Liver (tissue), 3 donors: ENCODE measurements around the gene CD7.

Experiments used
- EGR1 ChIP-seq, 2 donors: IDR thresholded peaks; 2 replicates each; pipeline ENCODE4 v1.6.1; 2016 to 2018; ENCODE audit warnings: antibody characterized with exemption in 2 of 2, low read depth in 2 of 2
- GABPA ChIP-seq, 2 donors: IDR thresholded peaks in 1 of 2; conservative IDR thresholded peaks in 1 of 2; 2 replicates each; pipeline ENCODE4 v1.6.1; 2016; ENCODE audit warnings: antibody characterized with exemption in 2 of 2, mild to moderate bottlenecking in 1 of 2, moderate library complexity in 1 of 2
- JUND ChIP-seq, 2 donors: IDR thresholded peaks; 2 replicates each; pipeline ENCODE4 v1.6.1; 2016; ENCODE audit warnings: antibody characterized with exemption in 2 of 2
- TAF1 ChIP-seq: conservative IDR thresholded peaks from 2 replicates; pipeline ENCODE4 v1.6.1; 2016; ENCODE audit warnings: antibody characterized with exemption, mild to moderate bottlenecking
- YY1 ChIP-seq: IDR thresholded peaks from 2 replicates; pipeline ENCODE4 v1.6.1; 2016; ENCODE audit warnings: antibody characterized with exemption, mild to moderate bottlenecking
- TF ChIP-seq, protein P1 (sequence below): fragments of 150-350 bp; IDR thresholded peaks from 2 replicates; pipeline ENCODE4 v1.5.1; 2017; ENCODE audit warnings: improper control_type of control experiment, low read depth, low read length; ENCODE audit not compliant: missing input control
- TF ChIP-seq, protein P2 (sequence below): IDR thresholded peaks from 2 replicates; pipeline ENCODE4 v1.6.1; 2016; ENCODE audit warnings: antibody characterized with exemption, mild to moderate bottlenecking
- TF ChIP-seq, protein P3 (sequence below): IDR thresholded peaks from 2 replicates; pipeline ENCODE4 v1.6.1; 2016; ENCODE audit warnings: antibody characterized with exemption
- TF ChIP-seq, protein P4 (sequence below): IDR thresholded peaks from 2 replicates; pipeline ENCODE4 v1.6.1; 2016; ENCODE audit warnings: antibody characterized with exemption
- donor health status: healthy.
- donor health status: healthy.

DNA sequence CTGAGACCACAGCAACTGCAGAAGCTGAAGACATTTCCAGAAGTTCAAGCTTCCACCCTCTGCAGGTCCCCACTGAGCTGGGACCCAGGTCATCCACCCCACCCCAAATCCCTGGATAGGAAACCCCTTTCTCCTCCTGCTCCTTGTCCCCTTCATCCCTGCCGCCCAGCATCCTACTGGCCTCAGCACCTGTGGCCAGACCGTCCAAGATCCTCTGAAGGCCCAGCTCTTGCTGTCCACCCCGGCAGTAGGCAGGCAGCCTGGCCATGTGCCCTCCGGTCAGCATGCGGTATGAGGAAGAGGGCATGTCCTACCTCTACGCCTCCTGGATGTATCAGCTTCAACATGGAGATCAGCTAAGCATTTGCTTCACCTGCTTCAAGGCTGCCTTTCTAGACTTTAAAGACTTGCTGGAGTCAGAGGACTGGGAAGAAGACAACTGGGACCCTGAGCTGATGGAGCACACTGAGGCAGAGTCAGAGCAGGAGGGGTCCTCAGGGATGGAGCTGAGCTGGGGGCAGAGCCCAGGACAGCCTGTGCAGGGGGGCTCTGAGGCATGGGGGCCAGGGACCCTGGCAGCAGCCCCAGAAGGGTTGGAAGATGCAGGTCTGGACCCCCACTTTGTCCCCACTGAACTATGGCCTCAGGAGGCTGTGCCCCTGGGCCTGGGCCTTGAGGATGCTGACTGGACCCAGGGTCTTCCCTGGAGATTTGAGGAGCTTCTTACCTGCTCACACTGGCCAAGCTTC lies 44.7 kb upstream of the CD7 start:
- TF ChIP-seq, protein P1, sequence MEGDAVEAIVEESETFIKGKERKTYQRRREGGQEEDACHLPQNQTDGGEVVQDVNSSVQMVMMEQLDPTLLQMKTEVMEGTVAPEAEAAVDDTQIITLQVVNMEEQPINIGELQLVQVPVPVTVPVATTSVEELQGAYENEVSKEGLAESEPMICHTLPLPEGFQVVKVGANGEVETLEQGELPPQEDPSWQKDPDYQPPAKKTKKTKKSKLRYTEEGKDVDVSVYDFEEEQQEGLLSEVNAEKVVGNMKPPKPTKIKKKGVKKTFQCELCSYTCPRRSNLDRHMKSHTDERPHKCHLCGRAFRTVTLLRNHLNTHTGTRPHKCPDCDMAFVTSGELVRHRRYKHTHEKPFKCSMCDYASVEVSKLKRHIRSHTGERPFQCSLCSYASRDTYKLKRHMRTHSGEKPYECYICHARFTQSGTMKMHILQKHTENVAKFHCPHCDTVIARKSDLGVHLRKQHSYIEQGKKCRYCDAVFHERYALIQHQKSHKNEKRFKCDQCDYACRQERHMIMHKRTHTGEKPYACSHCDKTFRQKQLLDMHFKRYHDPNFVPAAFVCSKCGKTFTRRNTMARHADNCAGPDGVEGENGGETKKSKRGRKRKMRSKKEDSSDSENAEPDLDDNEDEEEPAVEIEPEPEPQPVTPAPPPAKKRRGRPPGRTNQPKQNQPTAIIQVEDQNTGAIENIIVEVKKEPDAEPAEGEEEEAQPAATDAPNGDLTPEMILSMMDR: no peak
- no peak for TF ChIP-seq EGR1 (IDR thresholded peaks at IDR 0.05; ENCODE audit: low read depth in 2 of 2)
- TF ChIP-seq, protein P2, sequence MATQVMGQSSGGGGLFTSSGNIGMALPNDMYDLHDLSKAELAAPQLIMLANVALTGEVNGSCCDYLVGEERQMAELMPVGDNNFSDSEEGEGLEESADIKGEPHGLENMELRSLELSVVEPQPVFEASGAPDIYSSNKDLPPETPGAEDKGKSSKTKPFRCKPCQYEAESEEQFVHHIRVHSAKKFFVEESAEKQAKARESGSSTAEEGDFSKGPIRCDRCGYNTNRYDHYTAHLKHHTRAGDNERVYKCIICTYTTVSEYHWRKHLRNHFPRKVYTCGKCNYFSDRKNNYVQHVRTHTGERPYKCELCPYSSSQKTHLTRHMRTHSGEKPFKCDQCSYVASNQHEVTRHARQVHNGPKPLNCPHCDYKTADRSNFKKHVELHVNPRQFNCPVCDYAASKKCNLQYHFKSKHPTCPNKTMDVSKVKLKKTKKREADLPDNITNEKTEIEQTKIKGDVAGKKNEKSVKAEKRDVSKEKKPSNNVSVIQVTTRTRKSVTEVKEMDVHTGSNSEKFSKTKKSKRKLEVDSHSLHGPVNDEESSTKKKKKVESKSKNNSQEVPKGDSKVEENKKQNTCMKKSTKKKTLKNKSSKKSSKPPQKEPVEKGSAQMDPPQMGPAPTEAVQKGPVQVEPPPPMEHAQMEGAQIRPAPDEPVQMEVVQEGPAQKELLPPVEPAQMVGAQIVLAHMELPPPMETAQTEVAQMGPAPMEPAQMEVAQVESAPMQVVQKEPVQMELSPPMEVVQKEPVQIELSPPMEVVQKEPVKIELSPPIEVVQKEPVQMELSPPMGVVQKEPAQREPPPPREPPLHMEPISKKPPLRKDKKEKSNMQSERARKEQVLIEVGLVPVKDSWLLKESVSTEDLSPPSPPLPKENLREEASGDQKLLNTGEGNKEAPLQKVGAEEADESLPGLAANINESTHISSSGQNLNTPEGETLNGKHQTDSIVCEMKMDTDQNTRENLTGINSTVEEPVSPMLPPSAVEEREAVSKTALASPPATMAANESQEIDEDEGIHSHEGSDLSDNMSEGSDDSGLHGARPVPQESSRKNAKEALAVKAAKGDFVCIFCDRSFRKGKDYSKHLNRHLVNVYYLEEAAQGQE: no peak
- TF ChIP-seq YY1: no peak
- TF ChIP-seq, protein P3, sequence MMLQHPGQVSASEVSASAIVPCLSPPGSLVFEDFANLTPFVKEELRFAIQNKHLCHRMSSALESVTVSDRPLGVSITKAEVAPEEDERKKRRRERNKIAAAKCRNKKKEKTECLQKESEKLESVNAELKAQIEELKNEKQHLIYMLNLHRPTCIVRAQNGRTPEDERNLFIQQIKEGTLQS: no peak
- no peak for TF ChIP-seq TAF1
- TF ChIP-seq GABPA (IDR thresholded peaks at IDR 0.05 in 1 of 2, conservative IDR thresholded peaks at IDR 0.05 in 1 of 2): no peak
- TF ChIP-seq JUND (IDR thresholded peaks at IDR 0.05): no peak
- TF ChIP-seq, protein P4, sequence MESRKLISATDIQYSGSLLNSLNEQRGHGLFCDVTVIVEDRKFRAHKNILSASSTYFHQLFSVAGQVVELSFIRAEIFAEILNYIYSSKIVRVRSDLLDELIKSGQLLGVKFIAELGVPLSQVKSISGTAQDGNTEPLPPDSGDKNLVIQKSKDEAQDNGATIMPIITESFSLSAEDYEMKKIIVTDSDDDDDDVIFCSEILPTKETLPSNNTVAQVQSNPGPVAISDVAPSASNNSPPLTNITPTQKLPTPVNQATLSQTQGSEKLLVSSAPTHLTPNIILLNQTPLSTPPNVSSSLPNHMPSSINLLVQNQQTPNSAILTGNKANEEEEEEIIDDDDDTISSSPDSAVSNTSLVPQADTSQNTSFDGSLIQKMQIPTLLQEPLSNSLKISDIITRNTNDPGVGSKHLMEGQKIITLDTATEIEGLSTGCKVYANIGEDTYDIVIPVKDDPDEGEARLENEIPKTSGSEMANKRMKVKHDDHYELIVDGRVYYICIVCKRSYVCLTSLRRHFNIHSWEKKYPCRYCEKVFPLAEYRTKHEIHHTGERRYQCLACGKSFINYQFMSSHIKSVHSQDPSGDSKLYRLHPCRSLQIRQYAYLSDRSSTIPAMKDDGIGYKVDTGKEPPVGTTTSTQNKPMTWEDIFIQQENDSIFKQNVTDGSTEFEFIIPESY: no peak
